ENCODE measurements around the gene CDC42BPB. TPM values are rescaled to one million over a fixed set of nuclear protein-coding genes. Genes with fewer than 3 reads are reported as not detected.
A peak's percentile ranks its signal among the peaks of the same experiment; 100 is the strongest.

The CDC42BPB gene
- total and polyA plus RNA-seq, 12 donors: 29.6 to 83.6 (median 69.3) TPM

DNA sequence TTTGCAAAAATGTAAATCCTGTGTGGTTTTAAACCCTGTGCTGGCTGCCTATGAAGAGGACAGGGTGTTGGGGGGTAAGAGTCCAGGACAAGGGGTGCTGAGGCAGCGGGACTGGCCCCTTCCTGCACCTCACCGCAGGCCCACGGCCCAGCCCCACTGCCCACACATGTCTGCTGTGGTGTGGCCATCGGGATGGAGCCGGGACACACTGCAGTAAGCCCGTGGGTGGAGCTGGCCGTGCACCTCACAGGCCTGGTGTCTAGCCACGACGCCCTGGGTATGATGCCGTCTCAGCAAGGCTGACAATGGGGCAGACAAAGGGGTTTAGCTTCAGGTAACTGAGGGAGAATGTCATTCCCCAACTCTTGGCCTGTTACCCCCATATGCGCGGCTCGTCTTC is 115.3 kb downstream of the CDC42BPB start:
- DNase-seq: no peak
- ATAC-seq: no peak
- H3K9me3 ChIP-seq: no peaks in the 10 kb centered on the region
- no peak overlapping the region for H3K4me3 ChIP-seq
- no peaks in the 10 kb centered on the region for H3K27me3 ChIP-seq
- H3K27ac ChIP-seq: no peak overlapping the region
- peaks cover 6 to 100% (median 79%) of the 10 kb centered on the region in 9 donors for H3K36me3 ChIP-seq
- peaks cover 0 to 8% (median 3%) of the 10 kb centered on the region in 9 donors for H3K4me1 ChIP-seq
- intact Hi-C loops (cut with DNase I): loop anchor here in 1 of 10 donors (5.0 kb wide), 1 partner anchor 1960 kb away; no protein-coding TSS in a partner anchor
- 89 to 91% methylated on average over 13 of the region's 13 CpGs for WGBS, 2 donors
- TF ChIP-seq, protein P1, sequence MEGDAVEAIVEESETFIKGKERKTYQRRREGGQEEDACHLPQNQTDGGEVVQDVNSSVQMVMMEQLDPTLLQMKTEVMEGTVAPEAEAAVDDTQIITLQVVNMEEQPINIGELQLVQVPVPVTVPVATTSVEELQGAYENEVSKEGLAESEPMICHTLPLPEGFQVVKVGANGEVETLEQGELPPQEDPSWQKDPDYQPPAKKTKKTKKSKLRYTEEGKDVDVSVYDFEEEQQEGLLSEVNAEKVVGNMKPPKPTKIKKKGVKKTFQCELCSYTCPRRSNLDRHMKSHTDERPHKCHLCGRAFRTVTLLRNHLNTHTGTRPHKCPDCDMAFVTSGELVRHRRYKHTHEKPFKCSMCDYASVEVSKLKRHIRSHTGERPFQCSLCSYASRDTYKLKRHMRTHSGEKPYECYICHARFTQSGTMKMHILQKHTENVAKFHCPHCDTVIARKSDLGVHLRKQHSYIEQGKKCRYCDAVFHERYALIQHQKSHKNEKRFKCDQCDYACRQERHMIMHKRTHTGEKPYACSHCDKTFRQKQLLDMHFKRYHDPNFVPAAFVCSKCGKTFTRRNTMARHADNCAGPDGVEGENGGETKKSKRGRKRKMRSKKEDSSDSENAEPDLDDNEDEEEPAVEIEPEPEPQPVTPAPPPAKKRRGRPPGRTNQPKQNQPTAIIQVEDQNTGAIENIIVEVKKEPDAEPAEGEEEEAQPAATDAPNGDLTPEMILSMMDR (IDR thresholded peaks at IDR 0.05): no peak

DNA sequence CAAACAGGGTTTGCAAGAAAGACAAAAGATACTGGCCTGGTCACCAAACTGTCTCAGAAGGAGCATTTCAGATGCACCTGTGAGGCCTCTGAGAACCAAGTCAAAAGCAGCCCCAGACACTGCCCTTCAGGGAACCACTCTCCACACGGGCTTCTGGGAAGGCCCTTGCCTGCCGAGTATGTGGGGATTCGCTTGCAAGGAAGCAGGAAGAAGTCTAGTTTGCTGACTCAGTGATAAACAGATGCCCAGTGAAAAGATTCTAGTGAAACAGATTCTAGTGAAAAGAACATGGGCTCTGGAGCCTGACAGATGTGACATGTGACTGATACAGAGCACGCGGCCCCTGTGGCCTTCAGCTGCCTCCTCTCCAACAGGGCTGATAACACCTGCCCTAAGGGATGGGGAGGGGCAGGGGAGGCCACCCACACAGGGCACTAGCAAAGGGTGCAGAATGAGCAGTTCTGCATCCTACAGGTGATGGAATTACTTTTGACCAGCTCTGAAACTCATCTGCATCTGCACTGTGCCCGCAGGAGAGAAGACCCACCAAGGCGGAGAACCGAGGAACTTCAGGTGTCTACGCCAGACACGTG is 115.8 kb downstream of the CDC42BPB start:
- Histone ChIP-seq H3K27me3 (no peaks in the 10 kb centered on the region), H3K27ac (no peak overlapping the region), H3K4me3 (no peak overlapping the region), H3K9me3 (no peaks in the 10 kb centered on the region), H3K4me1 (peaks cover 0 to 8% (median 3%) of the 10 kb centered on the region in 9 donors), H3K36me3 (peaks cover 6 to 100% (median 75%) of the 10 kb centered on the region in 9 donors)
- TF ChIP-seq, protein P1 (IDR thresholded peaks at IDR 0.05): no peak
- no peak for DNase-seq
- intact Hi-C loops (cut with DNase I): loop anchor here in 1 of 10 donors (5.0 kb wide), 1 partner anchor 1961 kb away; no protein-coding TSS in a partner anchor
- 63 to 70% methylated on average over 10 of the region's 10 CpGs for WGBS, 2 donors
- ATAC-seq: peak in 1 of 8 donors; percentile 24

DNA sequence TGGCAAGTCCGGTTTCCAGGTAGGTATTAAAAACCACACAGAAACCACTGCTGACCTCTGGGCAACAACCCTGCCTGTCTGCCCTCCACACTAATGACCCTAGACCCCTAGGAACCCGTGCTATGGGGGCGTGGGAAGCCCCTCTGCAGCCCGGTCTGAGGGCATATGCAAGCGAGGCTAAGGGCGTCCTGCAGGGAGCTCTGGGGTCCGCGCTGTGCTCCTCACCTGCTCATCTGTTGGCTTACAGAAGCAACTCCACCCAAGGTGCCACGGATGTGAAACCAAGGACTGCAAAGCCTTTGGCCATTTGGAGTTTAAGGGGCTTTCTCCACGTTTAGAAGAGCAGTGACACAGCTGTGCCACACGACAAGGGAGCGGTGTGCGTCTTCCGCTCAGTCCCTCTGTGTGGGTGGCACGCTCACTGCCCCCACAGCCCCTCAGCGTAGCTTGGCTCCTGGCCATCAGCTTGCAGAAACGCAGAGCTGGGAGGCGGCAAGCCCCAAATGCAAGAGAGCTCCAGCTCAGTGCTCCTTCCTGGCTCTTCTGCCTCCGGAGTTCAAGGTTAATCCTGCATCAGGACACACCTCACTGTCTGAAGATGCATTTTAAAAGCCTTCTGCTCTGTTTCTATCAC is 116.5 kb downstream of the CDC42BPB start:
- 84 to 85% methylated on average over 19 of the region's 19 CpGs for WGBS, 2 donors
- no peak for DNase-seq
- Histone ChIP-seq H3K4me3 (no peak overlapping the region), H3K36me3 (peaks cover 0 to 100% (median 68%) of the 10 kb centered on the region in 9 donors), H3K9me3 (no peaks in the 10 kb centered on the region), H3K27me3 (no peaks in the 10 kb centered on the region), H3K4me1 (peaks cover 0 to 8% (median 3%) of the 10 kb centered on the region in 9 donors), H3K27ac (no peak overlapping the region)
- TF ChIP-seq, protein P1 (IDR thresholded peaks at IDR 0.05): no peak
- ATAC-seq: no peak
- intact Hi-C loops (cut with DNase I): loop anchor here in 1 of 10 donors (5.0 kb wide), 1 partner anchor 1961 kb away; no protein-coding TSS in a partner anchor

DNA sequence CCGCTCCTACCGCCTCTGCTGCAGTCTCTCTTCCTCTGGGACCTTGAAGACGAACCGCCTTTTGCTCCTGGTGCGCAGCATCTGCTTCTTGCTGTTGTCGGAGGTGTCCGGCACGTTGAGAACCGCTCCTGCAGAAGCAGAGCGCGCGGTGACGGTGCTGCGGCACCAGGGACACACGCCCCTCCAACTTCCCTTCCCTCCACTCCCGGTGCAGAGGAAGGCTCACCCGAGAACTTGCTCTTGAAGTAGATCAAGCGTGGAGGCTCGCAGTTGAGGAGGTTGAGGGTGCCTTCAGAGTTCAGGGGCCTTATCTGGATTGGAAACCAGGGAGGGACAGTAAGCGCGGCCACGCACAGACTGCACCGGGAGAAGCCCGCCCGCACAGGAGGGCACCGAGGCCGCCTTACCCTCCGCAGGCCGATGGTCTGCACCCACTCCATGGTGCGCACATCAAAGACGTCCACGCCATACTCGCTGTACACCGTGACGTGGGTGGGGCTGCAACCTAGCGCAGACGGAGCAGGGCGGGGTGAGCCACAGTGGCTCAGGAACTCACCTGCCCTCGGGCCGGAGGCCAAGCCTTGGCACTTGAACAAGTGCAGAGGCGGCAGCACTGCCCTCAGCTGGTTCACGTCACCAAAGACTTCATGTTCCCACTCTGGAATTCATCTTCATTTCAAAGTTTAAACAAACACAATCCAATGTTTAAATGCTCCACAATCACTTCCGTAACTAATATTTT is 117.4 kb downstream of the CDC42BPB start:
- no peak for DNase-seq
- peak in 4 of 8 donors; percentile 4 to 22 (median 14) for ATAC-seq
- 91 to 92% methylated on average over 43 of the region's 43 CpGs for WGBS, 2 donors
- TF ChIP-seq, protein P1 (IDR thresholded peaks at IDR 0.05): no peak
- H3K36me3 ChIP-seq: peaks cover 0 to 100% (median 59%) of the 10 kb centered on the region in 9 donors
- H3K4me3 ChIP-seq: no peak overlapping the region
- no peaks in the 10 kb centered on the region for H3K9me3 ChIP-seq
- no peak overlapping the region for H3K27ac ChIP-seq
- peaks cover 0 to 8% (median 3%) of the 10 kb centered on the region in 9 donors for H3K4me1 ChIP-seq
- H3K27me3 ChIP-seq: no peaks in the 10 kb centered on the region
- intact Hi-C loops (cut with DNase I): loop anchor here in 1 of 10 donors (5.0 kb wide), 1 partner anchor 1962 kb away; no protein-coding TSS in a partner anchor
